GM12873 (cell line): ENCODE measurements around the gene POU6F2.

Source experiments
- CTCF ChIP-seq: IDR thresholded peaks from 2 replicates; pipeline ENCODE4 v1.5.1; 2012; ENCODE audit warnings: low read depth, mild to moderate bottlenecking, moderate library complexity, low read length, control low read depth; ENCODE audit not compliant: insufficient read depth; ENCODE audit errors: missing control alignments

Gene POU6F2

GRCh38 chr7:39295796-39296195 is 318.1 kb downstream of the POU6F2 start:
- no peak for TF ChIP-seq CTCF

- TF ChIP-seq CTCF, result no peak
These were observed 322.0 kb downstream of the POU6F2 start for GRCh38 chr7:39299695-39300094.

GRCh38 chr7:39300276-39300675 is 322.6 kb downstream of the POU6F2 start:
- no peak for TF ChIP-seq CTCF

GRCh38 chr7:39301543-39301942 is 323.8 kb downstream of the POU6F2 start:
- no peak for TF ChIP-seq CTCF

- TF ChIP-seq CTCF, result no peak
These were observed 326.5 kb downstream of the POU6F2 start for GRCh38 chr7:39304178-39304577.

- no peak for TF ChIP-seq CTCF
These were observed 327.1 kb downstream of the POU6F2 start for GRCh38 chr7:39304668-39305405.

GRCh38 chr7:39306016-39306570 is 328.4 kb downstream of the POU6F2 start:
- no peak for TF ChIP-seq CTCF
